H9 (cell line): ENCODE results near the gene XBP1. TPM values are rescaled to one million over a fixed set of nuclear protein-coding genes. Genes with fewer than 3 reads are reported as not detected.
A peak's percentile ranks its signal among the peaks of the same experiment; 100 is the strongest.

ENCODE experiments used
- DNase-seq: peaks from one replicate; pipeline ENCODE4 v3.0.0-alpha.2; 2017
- H2AFZ ChIP-seq: one replicate; pipeline ENCODE4 v1.6.1; 2013; ENCODE audit warnings: mild to moderate bottlenecking, low read length, control low read depth, moderate library complexity
- H2AK5ac ChIP-seq: 2 replicates; pipeline ENCODE4 v1.6.1; 2013; ENCODE audit warnings: low read length, control low read depth, mixed read lengths; ENCODE audit not compliant: insufficient read length
- H2BK120ac ChIP-seq: one replicate; pipeline ENCODE4 v1.6.1; 2013; ENCODE audit warnings: low read depth, mild to moderate bottlenecking, low read length, control low read depth, inconsistent platforms; ENCODE audit not compliant: poor library complexity, severe bottlenecking
- H2BK12ac ChIP-seq: 2 replicates; pipeline ENCODE4 v1.6.1; 2013; ENCODE audit warnings: low read length, control low read depth, mixed read lengths, low read depth; ENCODE audit not compliant: insufficient read length
- H2BK15ac ChIP-seq: 2 replicates; pipeline ENCODE4 v1.6.1; 2013; ENCODE audit warnings: low read depth, low read length, control low read depth
- H2BK20ac ChIP-seq: one replicate; pipeline ENCODE4 v1.6.1; 2013; ENCODE audit warnings: low read depth, mild to moderate bottlenecking, low read length, control low read depth, inconsistent platforms; ENCODE audit not compliant: poor library complexity, severe bottlenecking
- H2BK5ac ChIP-seq: 2 replicates; pipeline ENCODE4 v1.6.1; 2013; ENCODE audit warnings: low read length, control low read depth, mixed read lengths; ENCODE audit not compliant: insufficient read length
- H3K14ac ChIP-seq: 2 replicates; pipeline ENCODE4 v1.6.1; 2013; ENCODE audit warnings: low read length, control low read depth; ENCODE audit not compliant: insufficient read depth
- H3K18ac ChIP-seq: 2 replicates; pipeline ENCODE4 v1.6.1; 2013; ENCODE audit warnings: low read depth, mild to moderate bottlenecking, mixed read lengths, low read length, control low read depth; ENCODE audit not compliant: insufficient read length
- H3K23ac ChIP-seq: 2 replicates; pipeline ENCODE4 v1.6.1; 2013; ENCODE audit warnings: low read length, control low read depth, mixed read lengths, low read depth; ENCODE audit not compliant: insufficient read length
- H3K23me2 ChIP-seq: 2 replicates; pipeline ENCODE4 v1.6.1; 2013; ENCODE audit warnings: low read depth, mild to moderate bottlenecking, mixed read lengths, low read length, control low read depth; ENCODE audit not compliant: insufficient read length, poor library complexity, severe bottlenecking
- H3K27ac ChIP-seq: 2 replicates; pipeline ENCODE4 v1.5.1; 2013; ENCODE audit warnings: low read length, control low read depth, mixed read lengths, low read depth; ENCODE audit not compliant: insufficient read length
- H3K27me3 ChIP-seq: 2 replicates; pipeline ENCODE4 v1.6.1; 2013; ENCODE audit warnings: low read length, control low read depth, inconsistent platforms; ENCODE audit not compliant: insufficient read depth
- H3K4ac ChIP-seq: 2 replicates; pipeline ENCODE4 v1.6.1; 2013; ENCODE audit warnings: low read depth, mild to moderate bottlenecking, control low read depth, inconsistent platforms, low read length, moderate library complexity
- H3K4me1 ChIP-seq: 2 replicates; pipeline ENCODE4 v1.6.1; 2013; ENCODE audit warnings: low read length, control low read depth, inconsistent platforms; ENCODE audit not compliant: insufficient read depth
- H3K4me2 ChIP-seq: 2 replicates; pipeline ENCODE4 v1.6.1; 2013; ENCODE audit warnings: low read length, control low read depth, mixed read lengths; ENCODE audit not compliant: insufficient read length, insufficient read depth
- H3K56ac ChIP-seq: 2 replicates; pipeline ENCODE4 v1.6.1; 2013; ENCODE audit warnings: low read depth, mild to moderate bottlenecking, mixed read lengths, low read length, control low read depth; ENCODE audit not compliant: insufficient read length
- H3K79me1 ChIP-seq: 2 replicates; pipeline ENCODE4 v1.6.1; 2013; ENCODE audit warnings: low read depth, mild to moderate bottlenecking, moderate library complexity, low read length, control low read depth, inconsistent platforms; ENCODE audit not compliant: insufficient read depth, poor library complexity, severe bottlenecking
- H3K79me2 ChIP-seq: 2 replicates; pipeline ENCODE4 v1.6.1; 2013; ENCODE audit warnings: low read length, control low read depth, inconsistent platforms; ENCODE audit not compliant: insufficient read depth
- H3K9ac ChIP-seq: 2 replicates; pipeline ENCODE4 v1.6.1; 2013; ENCODE audit warnings: low read length, control low read depth, mixed read lengths; ENCODE audit not compliant: insufficient read length; ENCODE audit errors: extremely low read depth
- H3K9me3 ChIP-seq: one replicate; pipeline ENCODE4 v1.6.1; 2013; ENCODE audit warnings: low read depth, low read length, inconsistent platforms; ENCODE audit not compliant: control insufficient read depth
- H3T11ph ChIP-seq: one replicate; pipeline ENCODE4 v1.6.1; 2013; ENCODE audit warnings: mild to moderate bottlenecking, low read length, control low read depth, inconsistent platforms
- H4K20me1 ChIP-seq: one replicate; pipeline ENCODE4 v1.6.1; 2013; ENCODE audit not compliant: control insufficient read depth, insufficient read length, insufficient read depth
- H4K5ac ChIP-seq: 2 replicates; pipeline ENCODE4 v1.6.1; 2013; ENCODE audit warnings: low read depth, mild to moderate bottlenecking, mixed read lengths, low read length, control low read depth; ENCODE audit not compliant: insufficient read length
- H4K8ac ChIP-seq: replicated peaks from 2 replicates; pipeline ENCODE4 v1.6.1; 2013; ENCODE audit warnings: low read length, control low read depth, mixed read lengths, low read depth; ENCODE audit not compliant: insufficient read length
- H4K91ac ChIP-seq: 2 replicates; pipeline ENCODE4 v1.6.1; 2013; ENCODE audit warnings: low read depth, mild to moderate bottlenecking, moderate library complexity, mixed read lengths, low read length, control low read depth; ENCODE audit not compliant: insufficient read length
- H3K27ac Mint-ChIP-seq, 3 experiments: 2 replicates in 2 of 3; 3 replicates in 1 of 3; pipeline ENCODE4 v1.8.0; 2020 to 2021; ENCODE audit warnings: mixed read lengths in 3 of 3, mild to moderate bottlenecking in 1 of 3, moderate library complexity in 1 of 3
- H3K27me3 Mint-ChIP-seq: 2 replicates; pipeline ENCODE4 v1.8.0; 2021; ENCODE audit warnings: low read depth, mild to moderate bottlenecking, moderate library complexity, mixed read lengths
- H3K36me3 Mint-ChIP-seq, 3 experiments: 2 replicates in 2 of 3; 3 replicates in 1 of 3; pipeline ENCODE4 v1.8.0; 2020 to 2021; ENCODE audit warnings: low read depth in 3 of 3, mixed read lengths in 3 of 3; ENCODE audit not compliant: insufficient read depth in 1 of 3
- H3K4me1 Mint-ChIP-seq, 2 experiments: 2 replicates each; pipeline ENCODE4 v1.8.0; 2020; ENCODE audit warnings: mixed read lengths in 2 of 2
- H3K4me3 Mint-ChIP-seq, 2 experiments: 2 replicates in 1 of 2; 3 replicates in 1 of 2; pipeline ENCODE4 v1.8.0; 2020 to 2021; ENCODE audit warnings: mild to moderate bottlenecking in 2 of 2, mixed read lengths in 2 of 2, moderate library complexity in 1 of 2
- H3K9me3 Mint-ChIP-seq, 2 experiments: 2 replicates in 1 of 2; 3 replicates in 1 of 2; pipeline ENCODE4 v1.8.0; 2020; ENCODE audit warnings: mild to moderate bottlenecking in 2 of 2, mixed read lengths in 2 of 2, moderate library complexity in 1 of 2
- CTCF ChIP-seq: fragments of 200-600 bp; sonication (generic); conservative IDR thresholded peaks from 3 replicates; pipeline ENCODE4 v1.8.0; 2021; ENCODE audit warnings: antibody characterized with exemption, mild to moderate bottlenecking
- WGBS: extraction: QIAGEN DNeasy Blood & Tissue Kit; methylation state at CpG from one replicate; pipeline ENCODE4 v1.1.7; 2013; ENCODE audit warnings: missing lambda C conversion rate, low lambda C conversion rate, mixed read lengths; ENCODE audit not compliant: insufficient read length; ENCODE audit errors: extremely low coverage; 5-methylcytosine and 5-hydroxymethylcytosine counted together
- total RNA-seq: library from RNA; stranded (reverse); gene quantifications from 2 replicates; pipeline ENCODE4 v1.2.1, GENCODE V29; 2021

Gene XBP1
- total RNA-seq, 1 experiment from 2014 or later = 114 TPM

- H3K27ac Mint-ChIP-seq = peak overlapping the region; percentile 31 to 89 (median 32); a peak in 5 of 7 replicates
- no peak for DNase-seq
- H3K9me3 Mint-ChIP-seq = no peaks in the 10 kb centered on the region; a peak in 1 of 5 replicates
- H3K4me3 Mint-ChIP-seq = no peak overlapping the region
- no peak overlapping the region for H2BK120ac ChIP-seq
- H3K27ac ChIP-seq = no peak overlapping the region
- H3K79me2 ChIP-seq = no peaks in the 10 kb centered on the region
- no peak overlapping the region for H4K5ac ChIP-seq
- H3K4ac ChIP-seq = no peak overlapping the region
- H3K79me1 ChIP-seq = no peaks in the 10 kb centered on the region
- no peaks in the 10 kb centered on the region for H3K23me2 ChIP-seq
- H3K14ac ChIP-seq = no peak overlapping the region
- H3K23ac ChIP-seq = no peak overlapping the region
- H2BK15ac ChIP-seq = no peak overlapping the region
- no peak overlapping the region for H3K56ac ChIP-seq
- no peak for TF ChIP-seq CTCF
- no peak overlapping the region for H2BK20ac ChIP-seq
- H4K91ac ChIP-seq = no peak overlapping the region
- no peak overlapping the region for H4K8ac ChIP-seq
- no peaks in the 10 kb centered on the region for H4K20me1 ChIP-seq
- no peaks in the 10 kb centered on the region for H3K27me3 ChIP-seq
- no peaks in the 10 kb centered on the region for H3K4me1 Mint-ChIP-seq
- H3K9ac ChIP-seq = no peak overlapping the region
- H3K9me3 ChIP-seq = no peaks in the 10 kb centered on the region
- no peak overlapping the region for H3T11ph ChIP-seq
- WGBS = no CpG with 5 or more reads among the region's 15 CpGs
- no peak overlapping the region for H2BK12ac ChIP-seq
- H3K4me2 ChIP-seq = no peak overlapping the region
- H3K4me1 ChIP-seq = no peaks in the 10 kb centered on the region
- H3K27me3 Mint-ChIP-seq = no peaks in the 10 kb centered on the region
- H2AFZ ChIP-seq = no peak overlapping the region
- H3K36me3 Mint-ChIP-seq = peaks cover 35 to 59% (median 55%) of the 10 kb centered on the region in 3 experiments
- H2BK5ac ChIP-seq = no peak overlapping the region
- no peak overlapping the region for H3K18ac ChIP-seq
- no peak overlapping the region for H2AK5ac ChIP-seq
Measured at GRCh38 chr22:28792491-28793383, 7.6 kb downstream of the XBP1 start.
